Right renal cortex interstitium (tissue), 3 donors: Measurements from ENCODE around the gene TARDBP. TPM values are rescaled to one million over a fixed set of nuclear protein-coding genes. Genes with fewer than 3 reads are reported as not detected.
"Not testable (repeated sequence)": the region's sequence is repeated elsewhere in the genome, so short reads cannot be mapped to it uniquely, and the experiment has no call there.

Experiments used
- DNase-seq, 3 donors: peaks; one replicate each; pipeline ENCODE4 v3.0.0-alpha.2; 2013; ENCODE audit warnings: low read depth in 3 of 3, low spot score in 2 of 3
- polyA plus RNA-seq, 3 donors: library from polyadenylated mRNA; unstranded; fragments of 120-200 nt; gene quantifications; one replicate each; pipeline ENCODE4 v1.2.1, GENCODE V29; 2013; ENCODE audit not compliant: insufficient read length in 3 of 3

Gene TARDBP
- polyA plus RNA-seq, 3 donors: 331 to 348 (median 336) TPM

DNA sequence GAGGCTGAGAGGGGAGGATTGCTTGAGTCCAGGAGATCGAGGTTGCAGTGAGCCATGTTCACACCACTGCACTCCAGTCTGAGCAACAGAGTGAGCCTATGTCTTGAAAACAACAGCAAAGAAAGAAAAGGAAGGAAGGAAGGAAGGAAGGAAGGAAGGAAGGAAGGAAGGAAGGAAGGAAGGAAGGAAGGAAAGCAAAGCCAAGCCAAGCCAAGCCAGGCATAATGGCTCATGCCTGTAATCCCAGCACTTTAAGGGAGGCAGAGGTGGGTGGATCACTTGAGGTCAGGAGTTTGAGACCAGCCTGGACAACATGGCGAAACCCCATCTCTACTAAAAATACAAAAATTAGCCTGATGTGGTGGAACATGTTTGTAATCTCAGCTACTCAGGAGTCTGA is 20.4 kb upstream of the TARDBP start:
- not testable (repeated sequence) for DNase-seq

- no peak for DNase-seq
Measured at GRCh38 chr1:10992864-10993263, 19.6 kb upstream of the TARDBP start.

GRCh38 chr1:10996100-10996499 is 16.4 kb upstream of the TARDBP start:
- DNase-seq: no peak

- DNase-seq: no peak
Measured at GRCh38 chr1:11000526-11000925, 11.9 kb upstream of the TARDBP start.

GRCh38 chr1:11013160-11013531 is 692 bp downstream of the TARDBP start:
- no peak for DNase-seq

GRCh38 chr1:11019358-11019757 is 6.9 kb downstream of the TARDBP start:
- not testable (repeated sequence) for DNase-seq

DNA sequence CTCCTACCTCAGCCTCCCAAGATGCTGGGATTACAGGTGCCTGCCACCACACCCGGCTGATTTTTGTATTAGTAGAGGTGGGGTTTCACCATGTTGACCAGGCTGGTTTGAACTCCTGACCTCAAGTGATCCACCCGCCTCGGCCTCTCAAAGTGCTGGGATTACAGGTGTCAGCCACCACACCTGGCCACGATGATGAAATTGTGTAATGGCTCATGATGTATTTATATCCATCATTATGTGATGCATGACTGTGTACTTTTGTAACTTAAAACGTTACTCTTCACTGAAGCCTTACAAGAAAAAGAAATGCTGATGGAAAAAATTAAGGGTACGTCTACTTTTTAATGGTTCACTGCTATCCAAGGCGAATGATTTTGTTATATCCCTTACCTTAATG is 7.5 kb downstream of the TARDBP start:
- DNase-seq: no peak

DNA sequence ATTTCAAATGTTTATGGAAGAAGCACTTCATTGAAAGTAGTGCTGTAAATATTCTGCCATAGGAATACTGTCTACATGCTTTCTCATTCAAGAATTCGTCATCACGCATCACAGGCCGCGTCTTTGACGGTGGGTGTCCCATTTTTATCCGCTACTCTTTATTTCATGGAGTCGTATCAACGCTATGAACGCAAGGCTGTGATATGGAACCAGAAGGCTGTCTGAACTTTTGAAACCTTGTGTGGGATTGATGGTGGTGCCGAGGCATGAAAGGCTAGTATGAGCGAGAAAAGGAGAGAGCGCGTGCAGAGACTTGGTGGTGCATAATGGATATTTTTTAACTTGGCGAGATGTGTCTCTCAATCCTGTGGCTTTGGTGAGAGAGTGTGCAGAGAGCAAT is 10.7 kb downstream of the TARDBP start:
- DNase-seq: no peak

DNA sequence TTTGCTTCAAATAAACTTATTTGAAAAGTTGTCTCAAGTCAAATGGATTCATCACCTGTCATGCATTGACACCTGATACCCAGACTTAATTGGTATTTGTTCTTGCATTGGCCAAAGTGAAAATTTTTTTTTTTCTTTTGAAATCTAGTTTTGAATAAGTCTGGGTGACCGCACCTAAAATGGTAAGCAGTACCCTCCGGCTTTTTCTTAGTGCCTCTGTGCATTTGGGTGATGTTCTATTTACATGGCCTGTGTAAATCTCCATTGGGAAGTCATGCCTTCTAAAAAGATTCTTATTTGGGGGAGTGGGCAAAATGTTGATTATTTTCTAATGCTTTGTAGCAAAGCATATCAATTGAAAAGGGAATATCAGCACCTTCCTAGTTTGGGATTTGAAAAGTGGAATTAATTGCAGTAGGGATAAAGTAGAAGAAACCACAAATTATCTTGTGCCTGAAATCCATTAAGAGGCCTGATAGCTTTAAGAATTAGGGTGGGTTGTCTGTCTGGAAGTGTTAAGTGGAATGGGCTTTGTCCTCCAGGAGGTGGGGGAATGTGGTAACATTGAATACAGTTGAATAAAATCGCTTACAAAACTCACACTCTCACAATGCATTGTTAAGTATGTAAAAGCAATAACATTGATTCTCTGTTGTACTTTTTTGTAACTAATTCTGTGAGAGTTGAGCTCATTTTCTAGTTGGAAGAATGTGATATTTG is 11.9 kb downstream of the TARDBP start:
- DNase-seq: no peak

- DNase-seq: no peak
Measured at GRCh38 chr1:11024874-11025203, 12.4 kb downstream of the TARDBP start.

GRCh38 chr1:11025618-11026017 is 13.2 kb downstream of the TARDBP start:
- no peak for DNase-seq

DNA sequence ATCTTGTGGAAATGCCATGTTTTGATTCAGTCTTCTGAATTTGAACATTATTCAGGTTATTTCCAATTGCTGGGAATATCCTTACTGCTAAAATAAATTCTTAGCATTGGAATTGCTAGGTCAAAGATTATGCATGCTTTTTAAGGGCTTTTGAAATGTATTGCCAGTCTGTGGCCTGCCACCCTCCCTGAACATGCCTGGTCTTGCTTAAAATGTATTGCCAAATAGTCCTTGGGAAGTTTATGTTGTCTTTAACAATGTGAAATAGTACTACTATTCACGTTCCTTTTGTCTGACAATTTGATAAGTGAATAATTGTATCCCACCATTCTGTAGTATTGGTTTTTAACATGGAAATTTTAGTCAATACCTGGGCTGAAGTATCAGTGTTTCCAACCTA is 13.6 kb downstream of the TARDBP start:
- no peak for DNase-seq

DNA sequence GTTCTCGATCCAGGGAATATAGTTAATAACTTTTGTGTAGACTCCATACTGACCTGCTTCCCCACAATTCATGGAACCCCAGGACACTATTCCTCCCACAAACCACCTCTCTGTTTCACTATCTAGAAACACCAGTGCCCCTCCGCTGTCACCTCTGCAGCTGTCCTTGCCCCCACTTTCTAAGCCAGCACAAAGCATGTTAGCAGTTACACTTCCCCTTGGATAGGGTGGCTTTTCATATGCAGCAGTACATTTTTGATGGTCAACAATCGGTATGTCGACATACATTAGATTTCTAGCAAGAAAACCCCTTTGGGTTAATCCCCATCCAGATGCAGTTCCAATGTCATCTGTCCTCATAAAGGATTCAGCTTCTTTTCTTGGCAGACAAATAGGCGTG is 14.4 kb downstream of the TARDBP start:
- no peak for DNase-seq

DNA sequence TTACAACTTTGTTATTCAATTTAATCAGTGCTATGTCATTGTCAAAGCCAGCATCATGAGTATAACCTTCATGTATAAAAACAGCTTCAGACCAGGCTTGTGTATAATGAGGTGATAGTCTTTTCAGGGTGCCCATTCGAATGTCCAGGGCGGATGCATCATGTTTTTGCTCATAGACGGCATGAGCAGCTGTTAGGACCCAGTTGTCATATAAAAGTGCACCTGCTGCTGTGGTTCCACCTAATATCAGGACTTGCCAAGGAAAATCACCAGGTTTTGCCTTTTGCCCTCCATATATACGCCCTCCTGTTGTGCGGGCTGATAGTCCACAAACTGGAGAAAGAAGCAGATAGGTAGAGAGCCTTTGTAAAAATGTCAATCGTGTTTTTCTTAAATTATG is 14.9 kb downstream of the TARDBP start:
- no peak for DNase-seq

GRCh38 chr1:11028018-11028417 is 15.6 kb downstream of the TARDBP start:
- no peak for DNase-seq

- no peak for DNase-seq
Measured at GRCh38 chr1:11030865-11031264, 18.4 kb downstream of the TARDBP start.

GRCh38 chr1:11031624-11032262 is 19.3 kb downstream of the TARDBP start:
- no peak for DNase-seq

DNA sequence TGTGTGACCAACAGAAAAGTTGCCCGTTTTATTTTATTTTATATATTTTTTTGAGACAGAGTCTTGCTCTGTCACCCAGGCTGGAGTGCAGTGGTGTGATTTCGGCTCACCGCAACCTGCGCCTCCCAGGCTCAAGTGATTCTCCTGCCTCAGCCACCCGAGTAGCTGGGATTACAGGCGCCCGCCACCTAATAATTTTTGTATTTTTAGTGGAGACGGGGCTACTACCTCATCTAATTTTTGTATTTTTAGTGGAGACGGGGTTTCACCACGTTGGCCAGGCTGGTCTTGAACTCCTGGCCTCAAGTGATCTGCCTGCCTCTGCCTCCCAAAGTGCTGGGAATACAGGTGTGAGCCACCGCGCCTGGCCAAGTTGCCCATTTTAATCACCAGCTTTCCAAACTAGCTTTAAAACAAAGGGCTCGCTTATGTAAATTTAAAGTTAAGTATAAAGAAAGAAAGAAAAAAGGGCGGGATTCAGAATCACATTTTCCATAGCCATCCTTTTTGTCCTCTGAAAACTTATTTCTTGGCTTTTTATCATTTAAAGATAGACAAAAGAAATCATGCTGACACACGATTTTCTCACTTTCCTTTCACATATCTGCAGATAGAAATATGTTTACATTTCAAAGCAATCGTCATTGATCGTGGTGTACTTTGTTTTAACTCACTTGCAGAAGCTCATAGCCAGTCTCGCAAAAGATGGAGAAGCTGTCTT is 24.7 kb downstream of the TARDBP start:
- DNase-seq: not testable (repeated sequence)

DNA sequence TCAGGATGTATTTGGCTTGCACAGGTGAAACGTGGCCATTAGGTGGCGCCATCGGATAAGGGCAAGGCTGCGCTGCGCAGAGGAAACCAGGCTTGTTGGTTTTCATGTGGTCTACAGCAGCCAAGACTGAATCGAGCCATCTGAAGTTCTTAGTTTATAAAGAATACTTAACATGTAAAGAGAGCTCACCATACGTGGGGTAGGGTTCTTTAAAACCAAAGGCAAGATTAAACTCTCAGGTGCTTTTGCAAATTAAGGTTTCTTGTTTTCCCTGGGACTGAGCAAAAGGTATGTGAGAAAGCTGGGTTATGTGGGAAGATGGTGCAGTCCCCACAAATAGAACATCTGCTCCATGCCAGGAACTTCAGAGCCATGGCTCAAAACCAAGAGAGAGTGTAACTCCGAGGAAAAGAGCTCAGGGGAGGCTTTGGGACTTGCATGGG is 25.3 kb downstream of the TARDBP start:
- peak in 2 of 3 donors; percentile 65 to 70 for DNase-seq

- DNase-seq: no peak
Measured at GRCh38 chr1:11039351-11040104, 27.1 kb downstream of the TARDBP start.

- DNase-seq: not testable (repeated sequence)
Measured at GRCh38 chr1:11040105-11040429, 27.6 kb downstream of the TARDBP start.
